GM21526 (cell line): Measurements from ENCODE around the gene ETV4.

Source experiments
- ATAC-seq: cut with Tn5 transposase; IDR thresholded peaks from one replicate; pipeline ENCODE4 v1.9.1; 2021; ENCODE audit warnings: moderate library complexity; ENCODE audit not compliant: unreplicated experiment, low FRiP score

ETV4 gene

DNA sequence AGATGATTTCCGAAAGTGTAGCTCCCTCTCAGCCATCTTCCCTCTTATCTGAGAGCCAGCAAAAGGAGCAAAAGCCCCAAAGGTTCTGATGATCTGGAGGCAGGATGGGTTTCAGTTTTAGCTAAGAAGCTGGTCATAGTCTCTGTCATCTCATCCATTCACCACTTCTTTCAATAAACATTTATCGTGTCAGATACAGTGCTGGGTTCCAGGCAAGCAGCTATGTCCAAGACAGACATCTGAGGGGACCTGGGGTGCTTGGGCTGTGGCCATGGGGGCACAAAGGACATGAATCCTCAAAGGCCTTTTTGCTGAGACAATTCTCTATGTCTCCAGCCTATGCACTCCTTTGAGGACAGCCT is 1.0 kb upstream of the ETV4 start:
- no peak for ATAC-seq

DNA sequence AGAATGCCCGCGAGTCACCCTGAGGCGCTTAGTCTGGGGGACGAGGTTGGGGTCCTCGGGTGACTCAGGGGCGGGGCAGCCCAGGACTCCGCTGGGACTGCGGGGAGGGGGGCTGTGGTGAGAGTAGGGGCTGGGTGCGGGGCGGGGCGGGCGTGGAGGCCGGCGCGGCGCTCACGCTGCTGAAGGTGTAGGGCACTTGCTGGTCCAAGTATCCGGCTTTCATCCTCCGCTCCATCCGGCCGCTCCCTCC is 832 bp downstream of the ETV4 start:
- no peak for ATAC-seq

- ATAC-seq = no peak
Measured at GRCh38 chr17:43543771-43544575, 2.2 kb downstream of the ETV4 start.

- ATAC-seq = no peak
Measured at GRCh38 chr17:43543300-43543699, 2.8 kb downstream of the ETV4 start.

- no peak for ATAC-seq
Measured at GRCh38 chr17:43542859-43543258, 3.3 kb downstream of the ETV4 start.

GRCh38 chr17:43540821-43541674 is 5.1 kb downstream of the ETV4 start:
- ATAC-seq = no peak

DNA sequence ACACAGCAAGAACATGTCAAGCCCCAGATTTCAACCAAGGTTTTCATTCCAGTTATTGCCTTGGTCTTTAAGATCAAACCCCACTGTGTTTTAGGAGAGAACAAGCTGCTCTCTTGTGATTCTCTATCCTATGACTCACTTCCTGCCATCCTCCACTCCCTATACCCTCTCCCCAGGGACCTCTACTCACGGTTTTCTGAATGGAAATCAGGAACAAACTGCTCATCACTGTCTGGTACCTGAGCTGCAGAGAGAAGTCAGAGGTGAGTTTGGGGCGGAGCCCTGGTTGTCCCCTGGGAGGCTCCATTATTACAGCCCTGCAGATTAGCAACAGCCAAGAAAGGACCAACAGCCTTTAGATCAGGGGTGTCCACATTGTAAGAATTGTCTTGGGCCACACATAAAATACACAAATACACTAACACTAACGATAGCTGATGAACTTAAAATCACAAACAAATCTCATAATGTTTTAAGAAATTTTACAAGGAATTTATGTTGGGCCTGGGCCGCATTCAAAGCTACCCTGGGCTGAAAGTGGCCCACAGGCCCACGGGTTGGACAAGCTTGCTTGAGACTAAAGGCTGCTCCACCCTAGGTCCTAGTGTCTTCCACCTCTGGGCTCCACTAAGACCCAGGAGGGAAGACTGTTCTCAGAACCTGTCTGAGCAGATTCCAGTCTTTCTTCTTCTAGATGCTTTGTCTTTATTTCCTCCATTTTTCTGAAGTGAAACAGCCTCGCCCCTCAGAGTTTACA is 9.7 kb downstream of the ETV4 start:
- no peak for ATAC-seq

DNA sequence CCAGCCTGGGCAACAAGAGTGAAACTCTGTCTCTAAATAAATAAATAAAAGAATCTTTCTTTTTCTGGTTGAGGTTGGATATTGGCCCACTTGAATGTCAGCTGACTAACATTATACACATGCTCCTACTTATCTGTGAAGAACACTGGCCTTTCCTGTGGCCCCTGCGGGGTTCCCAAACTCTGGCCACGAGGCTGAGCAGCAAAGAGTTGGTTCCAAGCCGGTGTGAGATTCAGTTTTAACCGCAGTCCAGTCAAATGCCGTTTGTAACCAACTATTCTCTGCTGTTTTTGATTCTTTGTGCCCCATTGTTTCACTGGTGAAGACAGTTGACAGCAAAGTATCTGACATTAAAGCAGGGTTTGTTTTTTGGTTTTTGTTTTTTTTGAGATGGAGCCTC is 11.2 kb downstream of the ETV4 start:
- ATAC-seq = no peak

DNA sequence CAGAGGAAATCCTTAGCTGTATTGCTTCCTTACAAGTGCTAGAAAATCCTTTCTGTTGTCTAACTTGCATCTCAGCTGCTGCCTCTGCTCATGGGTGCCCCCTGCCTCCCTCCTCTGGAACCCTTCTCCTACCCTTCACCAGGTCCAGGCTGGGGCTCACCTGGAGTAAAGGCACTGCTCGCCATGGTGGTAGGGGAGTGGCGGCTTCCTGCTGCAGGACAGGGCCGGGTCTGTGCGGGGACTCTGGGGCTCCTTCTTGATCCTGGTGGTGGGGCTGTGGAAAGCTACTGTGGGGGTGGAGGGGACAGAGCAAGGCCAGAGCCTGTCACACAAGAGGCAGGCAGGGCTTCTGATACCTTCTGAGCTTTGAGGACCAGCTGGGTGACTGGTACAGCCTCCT is 12.4 kb downstream of the ETV4 start:
- ATAC-seq = no peak

GRCh38 chr17:43532581-43532980 is 13.6 kb downstream of the ETV4 start:
- no peak for ATAC-seq

DNA sequence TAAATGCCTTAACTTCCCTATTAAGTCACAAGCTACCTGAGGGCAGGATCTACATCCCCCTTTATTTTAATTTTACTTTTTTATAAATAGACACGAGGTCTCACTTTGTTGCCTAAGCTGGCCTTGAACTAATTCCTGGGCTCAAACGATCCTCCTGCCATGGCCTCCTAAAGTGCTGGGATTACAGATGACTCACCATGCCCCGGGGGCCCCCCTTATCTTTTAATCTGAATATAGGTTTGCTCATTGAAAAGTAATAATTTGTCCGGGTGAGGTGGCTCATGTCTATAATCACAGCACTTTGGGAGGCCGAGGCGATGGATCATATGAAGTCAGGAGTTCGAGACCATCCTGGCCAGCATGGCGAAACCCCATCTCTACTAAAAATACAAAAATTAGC is 14.2 kb downstream of the ETV4 start:
- ATAC-seq = no peak

DNA sequence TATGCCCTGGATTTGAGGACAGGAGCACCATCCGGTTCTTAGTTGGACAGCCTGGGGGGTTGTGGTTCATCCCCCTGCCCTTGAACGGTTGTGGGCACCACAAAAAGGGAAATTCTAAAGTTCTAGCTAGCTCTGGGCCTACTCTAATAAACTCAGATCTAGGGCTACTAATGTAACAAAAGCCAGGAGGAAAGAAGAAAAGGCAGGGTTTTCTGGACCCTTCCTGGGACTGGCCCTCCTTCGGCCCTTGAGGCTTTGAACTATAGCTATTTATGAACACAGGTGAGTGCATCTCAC is 15.1 kb downstream of the ETV4 start:
- no peak for ATAC-seq

DNA sequence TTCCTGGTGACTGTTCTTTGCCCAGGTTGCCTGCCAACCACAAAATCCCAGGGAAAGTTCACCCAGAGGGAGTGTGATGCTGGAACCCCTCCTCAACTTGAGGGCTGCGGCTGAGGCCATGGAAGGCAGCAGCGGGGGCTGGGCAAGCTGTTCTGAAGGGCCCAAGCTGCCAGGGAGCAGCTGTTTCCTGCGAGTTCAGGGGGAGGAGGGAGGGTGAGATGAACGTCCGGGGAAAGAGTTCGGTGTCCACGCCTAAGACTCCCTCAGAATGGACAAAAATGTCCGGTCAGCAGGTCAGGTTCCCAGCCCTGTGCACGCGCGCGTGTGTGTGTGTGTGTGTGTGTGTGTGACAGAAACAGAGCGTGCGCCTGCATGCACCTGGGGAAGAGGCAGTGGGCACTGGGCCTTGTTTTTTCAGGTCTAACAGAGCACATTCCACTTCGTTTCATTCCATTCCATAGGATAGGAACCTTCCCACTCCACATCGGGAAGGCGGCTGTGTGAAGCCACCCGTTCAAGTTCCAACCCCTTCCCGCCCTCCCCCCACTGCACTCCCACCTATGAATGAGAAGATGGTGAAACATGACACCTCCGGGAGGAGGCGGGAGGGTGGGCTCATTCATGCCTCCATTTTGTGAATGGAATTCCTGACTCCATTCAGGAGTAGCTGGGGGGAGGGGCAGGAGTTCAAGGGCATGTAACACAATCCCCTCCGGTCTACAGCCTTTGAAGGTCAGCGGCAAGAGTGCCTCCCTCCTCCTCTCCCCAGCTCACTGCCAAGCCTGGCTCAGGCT is 15.7 kb downstream of the ETV4 start:
- no peak for ATAC-seq

DNA sequence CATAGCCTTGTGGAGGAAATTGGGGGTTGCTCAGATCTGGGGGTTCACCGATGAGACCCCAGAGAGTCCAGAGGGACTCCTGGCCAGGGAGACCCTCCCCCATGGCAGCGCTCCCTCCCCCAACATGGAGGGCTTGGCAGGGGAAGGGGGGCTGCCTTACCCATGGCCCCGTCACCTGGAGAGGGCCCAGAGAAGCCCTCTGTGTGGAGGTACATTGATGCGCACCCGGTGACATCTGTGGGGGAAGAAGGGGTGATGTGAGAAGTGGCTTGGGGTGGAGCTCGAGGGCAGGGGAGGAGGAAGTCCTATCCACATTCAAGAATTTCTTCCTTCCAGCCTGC is 16.2 kb downstream of the ETV4 start:
- ATAC-seq = no peak

GRCh38 chr17:43528988-43529814 is 16.9 kb downstream of the ETV4 start:
- ATAC-seq = no peak

DNA sequence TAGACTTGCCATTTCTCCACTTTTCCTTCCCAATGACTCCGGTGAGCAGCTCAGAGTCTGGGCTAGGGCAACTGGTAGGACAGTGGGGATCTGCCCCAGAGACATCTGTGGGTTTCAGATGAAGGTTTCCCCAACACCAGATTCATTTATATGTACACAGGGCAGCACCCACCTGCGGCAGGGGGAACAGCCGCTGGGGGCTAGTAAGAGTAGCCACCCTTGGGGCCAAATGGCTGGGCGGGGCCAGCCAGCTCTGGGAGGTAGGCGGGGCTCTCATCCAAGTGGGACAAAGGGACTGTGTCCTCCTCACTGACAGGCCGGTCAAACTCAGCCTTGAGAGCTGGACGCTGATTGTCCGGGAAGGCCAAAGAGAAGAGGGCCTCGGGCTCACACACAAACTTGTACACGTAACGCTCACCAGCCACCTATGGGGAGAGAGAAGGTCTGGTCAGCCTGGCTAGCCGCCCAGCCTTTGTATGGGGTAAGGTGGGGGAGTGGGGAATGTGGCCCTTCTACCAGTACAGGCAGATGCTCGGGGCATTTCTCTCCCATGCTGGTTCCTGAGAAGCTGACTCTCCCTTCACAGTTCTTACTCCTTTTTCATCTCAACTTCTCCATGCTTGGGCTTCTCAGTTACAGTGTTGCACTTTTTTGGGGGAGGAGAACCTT is 17.7 kb downstream of the ETV4 start:
- ATAC-seq = no peak

GRCh38 chr17:43526886-43527648 is 19.1 kb downstream of the ETV4 start:
- no peak for ATAC-seq

DNA sequence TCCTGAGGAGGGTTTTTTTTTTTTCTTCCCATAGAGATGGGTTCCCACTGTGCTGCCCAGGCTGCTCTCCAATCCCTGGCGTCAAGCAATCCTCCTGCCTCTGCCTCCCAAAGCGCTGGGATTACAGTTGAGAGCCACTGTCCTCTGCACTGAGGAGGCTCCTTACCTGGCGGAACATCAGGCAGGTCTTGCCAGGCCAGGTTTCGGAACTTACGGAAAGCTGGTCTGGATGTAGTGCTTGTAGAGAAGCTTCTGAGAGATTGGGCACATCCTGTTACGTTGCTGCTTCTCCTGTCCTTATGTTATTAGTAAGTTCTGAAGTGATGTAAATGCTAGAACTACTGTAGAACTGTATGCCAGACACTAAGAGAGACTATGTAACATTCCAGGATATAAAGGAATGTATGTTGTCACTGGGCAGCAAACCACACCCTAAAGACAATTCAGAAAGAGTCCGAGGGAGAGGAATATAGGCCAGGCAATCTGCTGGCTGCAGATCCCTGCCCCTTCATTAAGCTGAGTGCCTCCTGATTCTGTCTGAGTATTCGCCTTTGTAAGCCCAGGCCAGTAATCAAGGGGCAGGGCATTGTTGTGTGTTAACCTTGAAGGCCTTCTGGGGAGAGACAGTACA is 21.1 kb downstream of the ETV4 start:
- ATAC-seq = no peak

GRCh38 chr17:43521389-43521788 is 24.8 kb downstream of the ETV4 start:
- no peak for ATAC-seq
